GM18508 (cell line): ENCODE results near the gene EMC7.
"Not testable (repeated sequence)": the region's sequence is repeated elsewhere in the genome, so short reads cannot be mapped to it uniquely, and the experiment has no call there.

ENCODE experiments used
- ATAC-seq: cut with Tn5 transposase; IDR thresholded peaks from one replicate; pipeline ENCODE4 v1.9.1; 2021; ENCODE audit warnings: moderate number of reproducible peaks; ENCODE audit not compliant: insufficient read depth, unreplicated experiment

EMC7 gene

GRCh38 chr15:34099914-34100313 lies 1.7 kb downstream of the EMC7 start:
- no peak for ATAC-seq

GRCh38 chr15:34085746-34086145 lies 15.9 kb downstream of the EMC7 start:
- no peak for ATAC-seq

GRCh38 chr15:34084086-34084485 lies 17.6 kb downstream of the EMC7 start:
- no peak for ATAC-seq

GRCh38 chr15:34079904-34080303 lies 21.8 kb downstream of the EMC7 start:
- no peak for ATAC-seq

GRCh38 chr15:34078900-34079299 lies 22.8 kb downstream of the EMC7 start:
- ATAC-seq = no peak

- ATAC-seq = no peak
Observed at GRCh38 chr15:34076785-34077184, 24.9 kb downstream of the EMC7 start.

- no peak for ATAC-seq
Observed at GRCh38 chr15:34070003-34070402, 31.7 kb downstream of the EMC7 start.

- no peak for ATAC-seq
Observed at GRCh38 chr15:34065941-34066340, 35.7 kb downstream of the EMC7 start.

- ATAC-seq = no peak
Observed at GRCh38 chr15:34065261-34065660, 36.4 kb downstream of the EMC7 start.

- no peak for ATAC-seq
Observed at GRCh38 chr15:34064438-34064837, 37.2 kb downstream of the EMC7 start.

- no peak for ATAC-seq
Observed at GRCh38 chr15:34059946-34060345, 41.7 kb downstream of the EMC7 start.

- no peak for ATAC-seq
Observed at GRCh38 chr15:34059476-34059875, 42.2 kb downstream of the EMC7 start.

GRCh38 chr15:34056911-34057310 lies 44.8 kb downstream of the EMC7 start:
- ATAC-seq = no peak

- ATAC-seq = no peak
Observed at GRCh38 chr15:34055868-34056595, 45.6 kb downstream of the EMC7 start.

GRCh38 chr15:34054081-34054707 lies 47.5 kb downstream of the EMC7 start:
- ATAC-seq = no peak

GRCh38 chr15:34050385-34050784 lies 51.3 kb downstream of the EMC7 start:
- ATAC-seq = not testable (repeated sequence)

GRCh38 chr15:34049112-34049511 lies 52.5 kb downstream of the EMC7 start:
- ATAC-seq = no peak

GRCh38 chr15:34047893-34048775 lies 53.5 kb downstream of the EMC7 start:
- no peak for ATAC-seq

GRCh38 chr15:34046471-34047145 lies 55.1 kb downstream of the EMC7 start:
- no peak for ATAC-seq

GRCh38 chr15:34043813-34044212 lies 57.8 kb downstream of the EMC7 start:
- no peak for ATAC-seq

GRCh38 chr15:34043391-34043790 lies 58.3 kb downstream of the EMC7 start:
- no peak for ATAC-seq
